Measurements from ENCODE around the gene STX10. TPM values are rescaled to one million over a fixed set of nuclear protein-coding genes. Genes with fewer than 3 reads are reported as not detected.
A peak's percentile ranks its signal among the peaks of the same experiment; 100 is the strongest.

STX10 gene
- total RNA-seq, 1 experiment from 2014 or later, result 56.9 TPM

- Mint-ChIP-seq H3K27ac (peak overlapping the region; percentile 64), H3K4me3 (peak overlapping the region; percentile 99), H3K36me3 (peaks cover 19% of the 10 kb centered on the region), H3K4me1 (peaks cover 13% of the 10 kb centered on the region), H3K9me3 (no peaks in the 10 kb centered on the region), H3K27me3 (ENCODE audit: low read depth) (peaks cover 7% of the 10 kb centered on the region; the same call in 1 of the 2 replicates)
- CTCF ChIA-PET, result interaction anchor here (0.7 to 2.5 kb wide), 17 partner anchors 8 to 184 kb away, joined by 3 to 31 read pairs (median 5); partner anchors contain the start of gene NACC1
- POLR2A ChIA-PET, result interaction anchor here (0.7 to 2.5 kb wide), 8 partner anchors 14 to 50 kb away, joined by 3 to 29 read pairs (median 5); partner anchors contain the start of gene NACC1
- ATAC-seq, result peak; percentile 3; the same call in 1 of the 2 replicates
- DNase-seq (ENCODE audit: low spot score), result peak; percentile 67
- TF ChIP-seq, protein P1, sequence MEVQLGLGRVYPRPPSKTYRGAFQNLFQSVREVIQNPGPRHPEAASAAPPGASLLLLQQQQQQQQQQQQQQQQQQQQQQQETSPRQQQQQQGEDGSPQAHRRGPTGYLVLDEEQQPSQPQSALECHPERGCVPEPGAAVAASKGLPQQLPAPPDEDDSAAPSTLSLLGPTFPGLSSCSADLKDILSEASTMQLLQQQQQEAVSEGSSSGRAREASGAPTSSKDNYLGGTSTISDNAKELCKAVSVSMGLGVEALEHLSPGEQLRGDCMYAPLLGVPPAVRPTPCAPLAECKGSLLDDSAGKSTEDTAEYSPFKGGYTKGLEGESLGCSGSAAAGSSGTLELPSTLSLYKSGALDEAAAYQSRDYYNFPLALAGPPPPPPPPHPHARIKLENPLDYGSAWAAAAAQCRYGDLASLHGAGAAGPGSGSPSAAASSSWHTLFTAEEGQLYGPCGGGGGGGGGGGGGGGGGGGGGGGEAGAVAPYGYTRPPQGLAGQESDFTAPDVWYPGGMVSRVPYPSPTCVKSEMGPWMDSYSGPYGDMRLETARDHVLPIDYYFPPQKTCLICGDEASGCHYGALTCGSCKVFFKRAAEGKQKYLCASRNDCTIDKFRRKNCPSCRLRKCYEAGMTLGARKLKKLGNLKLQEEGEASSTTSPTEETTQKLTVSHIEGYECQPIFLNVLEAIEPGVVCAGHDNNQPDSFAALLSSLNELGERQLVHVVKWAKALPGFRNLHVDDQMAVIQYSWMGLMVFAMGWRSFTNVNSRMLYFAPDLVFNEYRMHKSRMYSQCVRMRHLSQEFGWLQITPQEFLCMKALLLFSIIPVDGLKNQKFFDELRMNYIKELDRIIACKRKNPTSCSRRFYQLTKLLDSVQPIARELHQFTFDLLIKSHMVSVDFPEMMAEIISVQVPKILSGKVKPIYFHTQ (CRISPR knock-in tag; IDR thresholded peaks at IDR 0.05), result no peak
- TF ChIP-seq SMAD3 (CRISPR knock-in tag; IDR thresholded peaks at IDR 0.05; ENCODE audit: borderline replicate concordance) (peak; percentile 65; the same call in 1 of the 2 replicates), ELF4 (CRISPR knock-in tag; IDR thresholded peaks at IDR 0.05; ENCODE audit: low read depth) (no peak), RORB (CRISPR knock-in tag; IDR thresholded peaks at IDR 0.05) (no peak), MXD4 (CRISPR knock-in tag; IDR thresholded peaks at IDR 0.05; ENCODE audit: borderline replicate concordance) (no peak), ZNF121 (CRISPR knock-in tag; IDR thresholded peaks at IDR 0.05) (no peak), ZNF263 (CRISPR knock-in tag; IDR thresholded peaks at IDR 0.05; ENCODE audit: low read depth) (no peak), CREM (CRISPR knock-in tag; IDR thresholded peaks at IDR 0.05) (no peak), STAT6 (CRISPR knock-in tag; conservative IDR thresholded peaks at IDR 0.05; ENCODE audit: low read depth) (no peak), ZNF671 (CRISPR knock-in tag; IDR thresholded peaks at IDR 0.05) (no peak), SMAD4 (CRISPR knock-in tag; IDR thresholded peaks at IDR 0.05) (no peak), TEAD4 (CRISPR knock-in tag; IDR thresholded peaks at IDR 0.05) (no peak), CREB1 (CRISPR knock-in tag; IDR thresholded peaks at IDR 0.05) (0 out of 2 replicates have a peak, but pooled peaks have one; percentile 16), CDX4 (CRISPR knock-in tag; IDR thresholded peaks at IDR 0.05; ENCODE audit: borderline replicate concordance) (no peak), GABPB1 (CRISPR knock-in tag; IDR thresholded peaks at IDR 0.05) (no peak), KAT7 (CRISPR knock-in tag; IDR thresholded peaks at IDR 0.05; ENCODE audit: borderline replicate concordance) (0 out of 2 replicates have a peak, but pooled peaks have one; percentile 31), JAZF1 (CRISPR knock-in tag; IDR thresholded peaks at IDR 0.05) (no peak), NR2C2 (CRISPR knock-in tag; IDR thresholded peaks at IDR 0.05) (no peak), IRF2 (CRISPR knock-in tag; IDR thresholded peaks at IDR 0.05; ENCODE audit: borderline replicate concordance, low read depth) (no peak), GRHL2 (CRISPR knock-in tag; IDR thresholded peaks at IDR 0.05; ENCODE audit: insufficient replicate concordance, severe bottlenecking) (no peak)
- TF ChIP-seq, protein P2, sequence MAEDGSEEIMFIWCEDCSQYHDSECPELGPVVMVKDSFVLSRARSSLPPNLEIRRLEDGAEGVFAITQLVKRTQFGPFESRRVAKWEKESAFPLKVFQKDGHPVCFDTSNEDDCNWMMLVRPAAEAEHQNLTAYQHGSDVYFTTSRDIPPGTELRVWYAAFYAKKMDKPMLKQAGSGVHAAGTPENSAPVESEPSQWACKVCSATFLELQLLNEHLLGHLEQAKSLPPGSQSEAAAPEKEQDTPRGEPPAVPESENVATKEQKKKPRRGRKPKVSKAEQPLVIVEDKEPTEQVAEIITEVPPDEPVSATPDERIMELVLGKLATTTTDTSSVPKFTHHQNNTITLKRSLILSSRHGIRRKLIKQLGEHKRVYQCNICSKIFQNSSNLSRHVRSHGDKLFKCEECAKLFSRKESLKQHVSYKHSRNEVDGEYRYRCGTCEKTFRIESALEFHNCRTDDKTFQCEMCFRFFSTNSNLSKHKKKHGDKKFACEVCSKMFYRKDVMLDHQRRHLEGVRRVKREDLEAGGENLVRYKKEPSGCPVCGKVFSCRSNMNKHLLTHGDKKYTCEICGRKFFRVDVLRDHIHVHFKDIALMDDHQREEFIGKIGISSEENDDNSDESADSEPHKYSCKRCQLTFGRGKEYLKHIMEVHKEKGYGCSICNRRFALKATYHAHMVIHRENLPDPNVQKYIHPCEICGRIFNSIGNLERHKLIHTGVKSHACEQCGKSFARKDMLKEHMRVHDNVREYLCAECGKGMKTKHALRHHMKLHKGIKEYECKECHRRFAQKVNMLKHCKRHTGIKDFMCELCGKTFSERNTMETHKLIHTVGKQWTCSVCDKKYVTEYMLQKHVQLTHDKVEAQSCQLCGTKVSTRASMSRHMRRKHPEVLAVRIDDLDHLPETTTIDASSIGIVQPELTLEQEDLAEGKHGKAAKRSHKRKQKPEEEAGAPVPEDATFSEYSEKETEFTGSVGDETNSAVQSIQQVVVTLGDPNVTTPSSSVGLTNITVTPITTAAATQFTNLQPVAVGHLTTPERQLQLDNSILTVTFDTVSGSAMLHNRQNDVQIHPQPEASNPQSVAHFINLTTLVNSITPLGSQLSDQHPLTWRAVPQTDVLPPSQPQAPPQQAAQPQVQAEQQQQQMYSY (CRISPR knock-in tag; IDR thresholded peaks at IDR 0.05), result peak; percentile 91
- TF ChIP-seq, protein P3, sequence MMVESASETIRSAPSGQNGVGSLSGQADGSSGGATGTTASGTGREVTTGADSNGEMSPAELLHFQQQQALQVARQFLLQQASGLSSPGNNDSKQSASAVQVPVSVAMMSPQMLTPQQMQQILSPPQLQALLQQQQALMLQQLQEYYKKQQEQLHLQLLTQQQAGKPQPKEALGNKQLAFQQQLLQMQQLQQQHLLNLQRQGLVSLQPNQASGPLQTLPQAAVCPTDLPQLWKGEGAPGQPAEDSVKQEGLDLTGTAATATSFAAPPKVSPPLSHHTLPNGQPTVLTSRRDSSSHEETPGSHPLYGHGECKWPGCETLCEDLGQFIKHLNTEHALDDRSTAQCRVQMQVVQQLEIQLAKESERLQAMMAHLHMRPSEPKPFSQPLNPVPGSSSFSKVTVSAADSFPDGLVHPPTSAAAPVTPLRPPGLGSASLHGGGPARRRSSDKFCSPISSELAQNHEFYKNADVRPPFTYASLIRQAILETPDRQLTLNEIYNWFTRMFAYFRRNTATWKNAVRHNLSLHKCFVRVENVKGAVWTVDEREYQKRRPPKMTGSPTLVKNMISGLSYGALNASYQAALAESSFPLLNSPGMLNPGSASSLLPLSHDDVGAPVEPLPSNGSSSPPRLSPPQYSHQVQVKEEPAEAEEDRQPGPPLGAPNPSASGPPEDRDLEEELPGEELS (CRISPR knock-in tag; IDR thresholded peaks at IDR 0.05), result no peak
- TF ChIP-seq, protein P4, sequence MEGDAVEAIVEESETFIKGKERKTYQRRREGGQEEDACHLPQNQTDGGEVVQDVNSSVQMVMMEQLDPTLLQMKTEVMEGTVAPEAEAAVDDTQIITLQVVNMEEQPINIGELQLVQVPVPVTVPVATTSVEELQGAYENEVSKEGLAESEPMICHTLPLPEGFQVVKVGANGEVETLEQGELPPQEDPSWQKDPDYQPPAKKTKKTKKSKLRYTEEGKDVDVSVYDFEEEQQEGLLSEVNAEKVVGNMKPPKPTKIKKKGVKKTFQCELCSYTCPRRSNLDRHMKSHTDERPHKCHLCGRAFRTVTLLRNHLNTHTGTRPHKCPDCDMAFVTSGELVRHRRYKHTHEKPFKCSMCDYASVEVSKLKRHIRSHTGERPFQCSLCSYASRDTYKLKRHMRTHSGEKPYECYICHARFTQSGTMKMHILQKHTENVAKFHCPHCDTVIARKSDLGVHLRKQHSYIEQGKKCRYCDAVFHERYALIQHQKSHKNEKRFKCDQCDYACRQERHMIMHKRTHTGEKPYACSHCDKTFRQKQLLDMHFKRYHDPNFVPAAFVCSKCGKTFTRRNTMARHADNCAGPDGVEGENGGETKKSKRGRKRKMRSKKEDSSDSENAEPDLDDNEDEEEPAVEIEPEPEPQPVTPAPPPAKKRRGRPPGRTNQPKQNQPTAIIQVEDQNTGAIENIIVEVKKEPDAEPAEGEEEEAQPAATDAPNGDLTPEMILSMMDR (IDR thresholded peaks at IDR 0.05), result no peak
These were observed 468 bp downstream of the STX10 start for GRCh38 chr19:13149628-13150186.

Measured in WTC11 (cell line).